Gastrocnemius medialis (tissue), 4 donors: ENCODE data around the gene FNTB.

Experiments used
- POLR2A ChIP-seq, 2 donors: fragments of 450-650 bp; IDR thresholded peaks; one replicate each; pipeline ENCODE4 v1.6.1; 2017; ENCODE audit warnings: antibody characterized with exemption in 2 of 2, mild to moderate bottlenecking in 2 of 2, moderate library complexity in 2 of 2
- TF ChIP-seq, protein P1 (sequence below), 5 experiments: fragments of 450-650 bp in 3 of 5; fragments of 200-600 bp in 2 of 5; sonication (generic) in 2 of 5; IDR thresholded peaks in 4 of 5; conservative IDR thresholded peaks in 1 of 5; 1 replicate in 4 of 5; 2 replicates in 1 of 5; pipeline ENCODE4 v1.5.1; 2016 to 2019; ENCODE audit warnings: antibody characterized with exemption in 5 of 5, mild to moderate bottlenecking in 3 of 5, moderate library complexity in 3 of 5

DNA sequence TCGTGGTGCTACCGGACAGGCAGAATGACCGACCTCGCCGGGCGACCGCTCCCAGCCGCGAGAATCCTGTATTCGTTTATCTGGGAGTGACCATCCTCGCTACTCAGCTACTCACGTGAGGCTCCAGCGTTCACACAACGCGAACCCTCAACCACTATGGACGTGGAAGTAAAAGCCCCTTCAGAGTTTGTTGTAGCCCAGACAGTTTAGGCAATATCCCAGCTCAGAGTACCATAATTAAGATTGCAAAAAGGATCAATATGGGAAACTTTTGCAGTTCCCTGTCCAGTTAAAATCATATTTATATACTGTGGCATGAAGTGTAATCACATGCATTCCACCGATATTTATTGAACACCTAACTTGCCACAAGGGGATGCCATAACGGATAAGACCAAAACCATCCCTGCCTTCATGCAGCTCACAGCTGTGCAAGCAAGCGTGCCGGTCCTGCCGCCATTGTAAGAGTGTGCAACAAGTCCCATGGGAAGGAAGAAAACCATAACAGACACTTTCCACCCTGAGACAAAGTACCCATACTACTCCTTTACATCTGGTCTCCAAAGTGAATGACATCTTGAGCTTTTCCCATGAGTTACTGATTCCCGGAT lies 116.6 kb downstream of the FNTB start:
- TF ChIP-seq, protein P1, sequence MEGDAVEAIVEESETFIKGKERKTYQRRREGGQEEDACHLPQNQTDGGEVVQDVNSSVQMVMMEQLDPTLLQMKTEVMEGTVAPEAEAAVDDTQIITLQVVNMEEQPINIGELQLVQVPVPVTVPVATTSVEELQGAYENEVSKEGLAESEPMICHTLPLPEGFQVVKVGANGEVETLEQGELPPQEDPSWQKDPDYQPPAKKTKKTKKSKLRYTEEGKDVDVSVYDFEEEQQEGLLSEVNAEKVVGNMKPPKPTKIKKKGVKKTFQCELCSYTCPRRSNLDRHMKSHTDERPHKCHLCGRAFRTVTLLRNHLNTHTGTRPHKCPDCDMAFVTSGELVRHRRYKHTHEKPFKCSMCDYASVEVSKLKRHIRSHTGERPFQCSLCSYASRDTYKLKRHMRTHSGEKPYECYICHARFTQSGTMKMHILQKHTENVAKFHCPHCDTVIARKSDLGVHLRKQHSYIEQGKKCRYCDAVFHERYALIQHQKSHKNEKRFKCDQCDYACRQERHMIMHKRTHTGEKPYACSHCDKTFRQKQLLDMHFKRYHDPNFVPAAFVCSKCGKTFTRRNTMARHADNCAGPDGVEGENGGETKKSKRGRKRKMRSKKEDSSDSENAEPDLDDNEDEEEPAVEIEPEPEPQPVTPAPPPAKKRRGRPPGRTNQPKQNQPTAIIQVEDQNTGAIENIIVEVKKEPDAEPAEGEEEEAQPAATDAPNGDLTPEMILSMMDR (IDR thresholded peaks at IDR 0.05 in 4 of 5, conservative IDR thresholded peaks at IDR 0.05 in 1 of 5) = no peak
- TF ChIP-seq POLR2A (IDR thresholded peaks at IDR 0.05) = no peak
